ENCODE data around the gene FAM168A. TPM values are rescaled to one million over a fixed set of nuclear protein-coding genes. Genes with fewer than 3 reads are reported as not detected.

Gene FAM168A
- total RNA-seq, 3 donors from 2014 or later (not counting 1 experiment from before 2014, with no cell fraction given), result 27.4 to 39.8 (median 30.4) TPM

DNA sequence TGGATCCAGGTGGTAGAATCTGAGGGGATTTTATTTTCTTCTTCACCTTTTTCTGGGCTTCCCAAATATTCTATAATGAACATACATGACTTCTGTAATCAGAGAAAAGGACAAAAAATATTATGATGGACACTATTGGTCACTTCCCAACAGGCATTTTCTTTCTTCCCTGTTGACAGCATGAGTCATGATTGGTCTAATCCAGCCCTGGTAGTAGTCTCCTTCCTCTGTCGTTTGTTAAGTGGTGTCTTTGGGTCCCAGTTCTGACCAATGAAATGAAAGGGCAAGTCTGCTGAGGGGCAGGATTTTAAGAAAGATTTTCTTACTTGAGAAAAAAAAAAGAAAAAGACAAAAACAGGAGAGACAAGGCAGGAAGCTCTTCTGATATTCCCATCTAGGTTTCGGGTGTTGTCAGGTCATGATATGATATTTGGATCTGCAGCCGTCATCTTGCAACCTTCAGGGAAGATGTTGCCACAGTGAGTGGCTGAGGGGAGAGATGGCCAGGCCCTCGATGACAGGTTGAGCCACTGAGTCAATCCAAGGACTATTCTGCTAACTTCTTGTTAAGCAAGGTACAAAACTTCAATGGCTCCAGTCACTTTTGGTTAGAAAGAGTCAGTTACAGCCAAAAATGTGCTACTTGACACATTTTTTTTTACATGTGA is 25.1 kb upstream of the FAM168A start:
- no peak overlapping the region for H3K27ac ChIP-seq (ENCODE audit: low read length)
- TF ChIP-seq, protein P1, sequence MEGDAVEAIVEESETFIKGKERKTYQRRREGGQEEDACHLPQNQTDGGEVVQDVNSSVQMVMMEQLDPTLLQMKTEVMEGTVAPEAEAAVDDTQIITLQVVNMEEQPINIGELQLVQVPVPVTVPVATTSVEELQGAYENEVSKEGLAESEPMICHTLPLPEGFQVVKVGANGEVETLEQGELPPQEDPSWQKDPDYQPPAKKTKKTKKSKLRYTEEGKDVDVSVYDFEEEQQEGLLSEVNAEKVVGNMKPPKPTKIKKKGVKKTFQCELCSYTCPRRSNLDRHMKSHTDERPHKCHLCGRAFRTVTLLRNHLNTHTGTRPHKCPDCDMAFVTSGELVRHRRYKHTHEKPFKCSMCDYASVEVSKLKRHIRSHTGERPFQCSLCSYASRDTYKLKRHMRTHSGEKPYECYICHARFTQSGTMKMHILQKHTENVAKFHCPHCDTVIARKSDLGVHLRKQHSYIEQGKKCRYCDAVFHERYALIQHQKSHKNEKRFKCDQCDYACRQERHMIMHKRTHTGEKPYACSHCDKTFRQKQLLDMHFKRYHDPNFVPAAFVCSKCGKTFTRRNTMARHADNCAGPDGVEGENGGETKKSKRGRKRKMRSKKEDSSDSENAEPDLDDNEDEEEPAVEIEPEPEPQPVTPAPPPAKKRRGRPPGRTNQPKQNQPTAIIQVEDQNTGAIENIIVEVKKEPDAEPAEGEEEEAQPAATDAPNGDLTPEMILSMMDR (IDR thresholded peaks at IDR 0.05), result no peak
- H3K4me1 Mint-ChIP-seq, result peaks cover 0 to 3% of the 10 kb centered on the region in 2 donors
- no peak overlapping the region for H3K4me3 ChIP-seq (ENCODE audit: low read length)
- H3K4me1 ChIP-seq (ENCODE audit: control insufficient read depth, insufficient read depth, low read length), result peaks cover 5% of the 10 kb centered on the region
- intact Hi-C loops (cut with micrococcal nuclease), result no loop called here
- no peaks in the 10 kb centered on the region for H3K9me3 ChIP-seq (ENCODE audit: control insufficient read depth, insufficient read depth, low read length)
- H3K27me3 ChIP-seq (ENCODE audit: control insufficient read depth, insufficient read depth, low read length), result peaks cover 2% of the 10 kb centered on the region
- WGBS (ENCODE audit: insufficient coverage), result 67% methylated on average over 4 of the region's 4 CpGs
- DNase-seq (no peak), ATAC-seq (no peak)
- no peaks in the 10 kb centered on the region for H3K36me3 ChIP-seq (ENCODE audit: control insufficient read depth, insufficient read depth, low read length)
- H3K27me3 Mint-ChIP-seq (ENCODE audit: low read depth in 2 of 2), result peaks cover 17 to 23% of the 10 kb centered on the region in 2 donors
- H3K4me3 Mint-ChIP-seq, result no peak overlapping the region
- no peaks in the 10 kb centered on the region for H3K36me3 Mint-ChIP-seq
- H3K9me3 Mint-ChIP-seq, result no peaks in the 10 kb centered on the region
- no peak overlapping the region for H3K27ac Mint-ChIP-seq

DNA sequence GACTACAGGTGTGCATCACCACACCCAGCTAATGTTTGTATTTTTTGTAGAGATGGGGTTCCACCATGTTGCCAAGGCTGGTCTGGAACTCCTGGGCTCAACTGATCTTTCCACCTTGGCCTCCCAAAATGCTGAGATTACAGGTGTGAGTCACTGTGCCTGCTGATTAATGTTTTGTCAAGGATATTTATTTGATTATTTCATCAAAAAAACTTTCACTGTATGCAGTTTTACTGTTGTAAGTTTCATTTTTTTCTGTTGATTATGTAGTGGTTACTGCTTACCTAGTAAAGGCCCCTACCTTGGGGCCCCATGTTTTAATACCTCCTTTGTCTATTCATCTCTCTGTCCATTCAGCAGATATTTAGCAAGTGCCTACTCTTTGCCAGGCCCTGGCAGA is 16.7 kb upstream of the FAM168A start:
- H3K4me3 ChIP-seq (ENCODE audit: low read length), result no peak overlapping the region
- H3K27me3 Mint-ChIP-seq (ENCODE audit: low read depth in 2 of 2), result peaks cover 5 to 7% of the 10 kb centered on the region in 2 donors
- H3K27me3 ChIP-seq (ENCODE audit: control insufficient read depth, insufficient read depth, low read length), result no peaks in the 10 kb centered on the region
- no peak overlapping the region for H3K27ac ChIP-seq (ENCODE audit: low read length)
- no peaks in the 10 kb centered on the region for H3K9me3 ChIP-seq (ENCODE audit: control insufficient read depth, insufficient read depth, low read length)
- H3K4me1 Mint-ChIP-seq, result no peaks in the 10 kb centered on the region
- no peak overlapping the region for H3K4me3 Mint-ChIP-seq
- H3K9me3 Mint-ChIP-seq, result no peaks in the 10 kb centered on the region
- H3K4me1 ChIP-seq (ENCODE audit: control insufficient read depth, insufficient read depth, low read length), result no peaks in the 10 kb centered on the region
- H3K36me3 Mint-ChIP-seq, result no peaks in the 10 kb centered on the region
- no peaks in the 10 kb centered on the region for H3K36me3 ChIP-seq (ENCODE audit: control insufficient read depth, insufficient read depth, low read length)
- DNase-seq, result no peak
- ATAC-seq, result no peak
- TF ChIP-seq, protein P1 (IDR thresholded peaks at IDR 0.05), result no peak
- no peak overlapping the region for H3K27ac Mint-ChIP-seq
- intact Hi-C loops (cut with micrococcal nuclease), result no loop called here

DNA sequence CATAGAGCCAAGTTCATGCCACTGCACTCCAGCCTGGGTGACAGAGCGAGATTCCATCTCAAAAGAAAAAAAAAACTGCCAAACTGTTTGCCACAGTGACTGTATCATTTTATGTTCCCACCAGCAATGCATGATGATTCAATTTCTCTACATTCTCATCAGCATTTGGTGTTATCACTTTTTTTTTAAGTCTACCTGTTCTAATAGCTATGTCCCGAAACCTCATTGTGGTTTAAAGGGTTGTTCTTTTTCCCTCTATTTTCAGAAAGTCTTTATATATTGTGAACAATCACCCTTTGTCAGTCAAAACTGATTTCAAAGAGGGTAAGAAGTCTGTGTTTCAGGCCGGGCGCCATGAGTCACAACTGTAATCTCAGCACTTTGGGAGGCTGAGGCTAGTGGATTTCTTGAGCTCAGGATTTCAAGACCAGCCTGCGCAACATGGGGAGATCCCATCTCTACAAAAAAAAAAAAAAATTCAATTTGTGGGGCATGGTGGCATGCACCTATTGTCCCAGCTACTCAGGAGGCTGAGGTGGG is 14.8 kb upstream of the FAM168A start:
- no peak overlapping the region for H3K27ac Mint-ChIP-seq
- Histone ChIP-seq H3K27me3 (ENCODE audit: control insufficient read depth, insufficient read depth, low read length) (no peaks in the 10 kb centered on the region), H3K9me3 (ENCODE audit: control insufficient read depth, insufficient read depth, low read length) (no peaks in the 10 kb centered on the region), H3K4me3 (ENCODE audit: low read length) (no peak overlapping the region), H3K4me1 (ENCODE audit: control insufficient read depth, insufficient read depth, low read length) (no peaks in the 10 kb centered on the region), H3K36me3 (ENCODE audit: control insufficient read depth, insufficient read depth, low read length) (no peaks in the 10 kb centered on the region), H3K27ac (ENCODE audit: low read length) (no peak overlapping the region)
- no peak for ATAC-seq
- H3K4me3 Mint-ChIP-seq, result no peak overlapping the region
- H3K27me3 Mint-ChIP-seq (ENCODE audit: low read depth in 2 of 2), result peaks cover 9% of the 10 kb centered on the region in 2 donors
- WGBS (ENCODE audit: insufficient coverage), result 83% methylated on average over 3 of the region's 5 CpGs
- H3K9me3 Mint-ChIP-seq, result no peaks in the 10 kb centered on the region
- intact Hi-C loops (cut with micrococcal nuclease), result no loop called here
- TF ChIP-seq, protein P1 (IDR thresholded peaks at IDR 0.05), result no peak
- no peaks in the 10 kb centered on the region for H3K36me3 Mint-ChIP-seq
- no peak for DNase-seq
- H3K4me1 Mint-ChIP-seq, result no peaks in the 10 kb centered on the region

Data from natural killer cell (primary cell).